Activated T-helper 2 cell treated with anti-CD3 and anti-CD28 coated beads, Interferon-gamma antibody, Interleukin-2, Interleukin-4, amounts not matched to agents 10 μg/mL and 5 μg/mL and 100 μg/mL, durations not matched to agents 14 hours and 24 hours and 36 hours (primary cell): ENCODE data around the gene CCDC112. TPM values are rescaled to one million over a fixed set of nuclear protein-coding genes. Genes with fewer than 3 reads are reported as not detected.

Experiments used
- DNase-seq: peaks from one replicate; pipeline ENCODE4 v3.0.0; 2021; ENCODE audit warnings: low spot score
- H3K27ac Mint-ChIP-seq: one replicate; pipeline ENCODE4 v1.8.0; 2021; ENCODE audit warnings: mixed read lengths
- H3K27me3 Mint-ChIP-seq: one replicate; pipeline ENCODE4 v1.8.0; 2021; ENCODE audit warnings: low read depth, mixed read lengths
- H3K36me3 Mint-ChIP-seq: one replicate; pipeline ENCODE4 v1.8.0; 2021; ENCODE audit warnings: low read depth, mixed read lengths
- H3K4me1 Mint-ChIP-seq: one replicate; pipeline ENCODE4 v1.8.0; 2021; ENCODE audit warnings: low read depth, mixed read lengths
- H3K4me3 Mint-ChIP-seq: one replicate; pipeline ENCODE4 v1.8.0; 2021; ENCODE audit warnings: low read depth, mild to moderate bottlenecking, moderate library complexity, mixed read lengths
- H3K9me3 Mint-ChIP-seq: one replicate; pipeline ENCODE4 v1.8.0; 2021; ENCODE audit warnings: mixed read lengths
- intact Hi-C: fragments of 100-400 bp; cut with micrococcal nuclease; formaldehyde crosslinking; loops from one replicate; pipeline ENCODE4 v1.15.1; 2023
- total RNA-seq: library from RNA; stranded (reverse); gene quantifications from 2 replicates; pipeline ENCODE4 v1.2.3, GENCODE V29; 2022

The CCDC112 gene
- total RNA-seq, 1 donor from 2014 or later: 0.34 TPM

GRCh38 chr5:115241881-115242642 is 54.4 kb downstream of the CCDC112 start:
- intact Hi-C loops: no loop called here
- no peaks in the 10 kb centered on the region for H3K9me3 Mint-ChIP-seq
- no peak overlapping the region for H3K4me3 Mint-ChIP-seq

GRCh38 chr5:115237066-115237465 is 59.4 kb downstream of the CCDC112 start:
- Mint-ChIP-seq H3K27ac (no peak overlapping the region), H3K9me3 (no peaks in the 10 kb centered on the region), H3K36me3 (peaks cover 34% of the 10 kb centered on the region), H3K27me3 (no peaks in the 10 kb centered on the region), H3K4me3 (no peak overlapping the region), H3K4me1 (no peaks in the 10 kb centered on the region)
- intact Hi-C loops: no loop called here
- DNase-seq: no peak

More at GRCh38 chr5:115241881-115242642, 54.4 kb downstream of the CCDC112 start:
- no peak for DNase-seq
- H3K27ac Mint-ChIP-seq: no peak overlapping the region
- peaks cover 9% of the 10 kb centered on the region for H3K4me1 Mint-ChIP-seq
- H3K36me3 Mint-ChIP-seq: peaks cover 25% of the 10 kb centered on the region
- H3K27me3 Mint-ChIP-seq: no peaks in the 10 kb centered on the region

DNA sequence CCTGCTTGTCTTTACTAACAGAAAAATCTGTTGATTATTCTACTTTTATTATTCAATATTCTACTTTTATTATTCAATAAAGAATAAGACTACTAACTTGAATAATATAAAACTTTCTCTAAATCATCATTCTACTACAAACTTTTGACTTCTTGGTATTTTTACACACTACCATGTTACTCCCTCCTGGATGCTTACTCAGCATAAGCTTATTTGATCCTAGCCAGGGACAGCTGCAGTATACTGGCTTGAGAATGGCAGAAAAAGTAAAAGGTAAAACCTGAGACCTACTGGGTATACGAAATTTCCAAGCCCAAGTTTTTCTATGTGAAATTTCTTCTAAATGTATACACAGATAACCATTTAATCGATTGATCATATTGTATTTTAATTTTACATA is 59.9 kb downstream of the CCDC112 start:
- H3K4me1 Mint-ChIP-seq: no peaks in the 10 kb centered on the region
- H3K27ac Mint-ChIP-seq: no peak overlapping the region
- DNase-seq: no peak
- no peak overlapping the region for H3K4me3 Mint-ChIP-seq
- intact Hi-C loops: no loop called here
- H3K9me3 Mint-ChIP-seq: no peaks in the 10 kb centered on the region
- peaks cover 33% of the 10 kb centered on the region for H3K36me3 Mint-ChIP-seq
- no peaks in the 10 kb centered on the region for H3K27me3 Mint-ChIP-seq

DNA sequence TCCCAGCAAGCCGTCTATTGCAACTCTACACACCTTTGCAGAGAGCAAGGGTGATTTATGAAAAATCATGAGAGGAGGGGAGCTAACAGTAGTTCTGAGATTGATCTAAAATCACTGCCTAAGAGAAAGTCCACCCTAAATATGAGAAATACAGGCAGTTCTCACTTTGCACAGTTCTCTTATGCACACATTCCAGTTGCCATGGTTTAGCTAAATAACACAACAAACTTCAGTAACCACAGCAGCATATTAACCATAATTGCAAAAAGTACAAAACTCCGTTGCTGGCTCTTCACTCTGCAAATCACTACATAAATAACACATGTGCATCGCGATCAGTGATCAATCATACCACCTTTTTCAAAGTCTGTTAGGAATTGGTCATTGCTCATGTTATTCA is 64.9 kb downstream of the CCDC112 start:
- no peak for DNase-seq
- no peaks in the 10 kb centered on the region for H3K4me1 Mint-ChIP-seq
- H3K36me3 Mint-ChIP-seq: peaks cover 38% of the 10 kb centered on the region
- intact Hi-C loops: no loop called here
- H3K4me3 Mint-ChIP-seq: no peak overlapping the region
- H3K27ac Mint-ChIP-seq: no peak overlapping the region
- H3K9me3 Mint-ChIP-seq: no peaks in the 10 kb centered on the region
- no peaks in the 10 kb centered on the region for H3K27me3 Mint-ChIP-seq

DNA sequence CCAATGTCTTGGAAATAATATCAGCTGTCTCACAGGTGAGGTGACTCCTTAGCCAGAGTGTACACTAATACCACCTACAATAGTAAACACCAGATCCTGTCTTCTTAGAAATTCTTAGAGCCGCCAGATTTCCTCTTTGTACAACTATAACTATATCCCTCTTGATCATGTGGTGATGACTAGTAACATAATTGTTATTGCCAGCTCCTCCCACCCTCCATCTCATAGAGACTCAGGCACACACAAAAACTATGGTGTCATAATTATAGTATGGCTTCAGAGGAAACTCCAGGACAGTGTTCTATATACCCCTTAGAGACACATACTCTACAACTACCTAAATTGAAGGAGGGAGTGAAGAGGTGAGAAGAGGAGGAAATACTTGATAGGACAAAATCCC is 66.8 kb downstream of the CCDC112 start:
- Mint-ChIP-seq H3K27me3 (no peaks in the 10 kb centered on the region), H3K36me3 (peaks cover 42% of the 10 kb centered on the region), H3K9me3 (no peaks in the 10 kb centered on the region), H3K27ac (no peak overlapping the region), H3K4me1 (peaks cover 2% of the 10 kb centered on the region), H3K4me3 (no peak overlapping the region)
- intact Hi-C loops: no loop called here
- no peak for DNase-seq

DNA sequence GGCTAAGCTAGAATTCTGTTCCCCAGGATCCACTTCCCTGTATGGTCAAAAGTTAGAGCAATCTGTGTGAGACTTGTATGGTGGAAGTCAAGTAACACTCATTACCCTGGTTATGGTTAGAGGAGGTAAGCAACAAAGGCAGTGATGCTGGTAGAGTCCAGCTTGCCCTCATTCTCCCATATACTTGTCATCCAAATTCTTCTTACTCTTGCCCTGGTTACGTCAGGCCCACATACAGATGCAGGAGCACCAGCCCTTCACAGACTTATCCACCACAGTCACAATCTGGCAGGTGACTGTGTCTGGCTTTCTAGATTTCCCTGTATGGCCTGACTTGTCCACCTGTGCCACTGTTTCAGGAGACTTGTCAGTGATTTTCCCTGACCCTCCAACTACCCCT is 69.2 kb downstream of the CCDC112 start:
- Mint-ChIP-seq H3K36me3 (peaks cover 45% of the 10 kb centered on the region), H3K9me3 (no peaks in the 10 kb centered on the region), H3K27ac (no peak overlapping the region), H3K4me3 (no peak overlapping the region), H3K27me3 (no peaks in the 10 kb centered on the region), H3K4me1 (peaks cover 3% of the 10 kb centered on the region)
- intact Hi-C loops: no loop called here
- no peak for DNase-seq

Other genes starting within 250 kb of the CCDC112 start
- not detected in 2 replicates for gene TRIM36, start 126.7 kb downstream of the CCDC112 start, total RNA-seq
- gene PGGT1B, start 33.8 kb downstream of the CCDC112 start, total RNA-seq: 39.1 and 39.5 TPM in 2 replicates
- gene FEM1C, start 248.1 kb upstream of the CCDC112 start, total RNA-seq: 14.3 and 15.0 TPM in 2 replicates